ENCODE data around the gene ADCY9.

ADCY9 gene

DNA sequence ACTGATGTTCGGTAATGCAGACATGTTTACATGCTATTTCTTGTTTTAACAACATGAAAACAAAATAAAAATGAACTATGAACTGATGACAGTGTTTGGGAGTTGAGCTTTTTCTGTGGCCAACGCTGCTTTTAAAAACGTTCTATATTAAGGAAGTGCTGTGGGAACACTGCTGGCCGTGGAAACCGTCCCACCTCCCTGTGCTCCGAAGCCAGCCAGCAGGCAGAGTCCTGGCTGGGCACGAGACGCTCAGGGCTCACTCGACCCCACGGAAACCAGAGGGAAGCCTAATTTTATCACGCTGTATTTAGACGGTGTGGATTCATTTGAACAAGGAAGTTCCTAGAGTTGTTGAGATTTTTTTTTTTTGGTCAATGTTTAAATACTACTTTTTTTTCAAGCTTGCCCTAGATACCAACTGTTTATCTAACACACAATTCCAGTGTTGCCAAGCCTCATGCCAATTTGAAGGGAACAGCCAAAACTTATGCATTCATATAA is 25.8 kb downstream of the ADCY9 start:
- in situ Hi-C loops (cut with MboI; ENCODE audit: low sequenced_read_pairs, unreplicated experiment): no loop called here
- DNase-seq (ENCODE audit: low spot score): no peak
- TF ChIP-seq, protein P1, sequence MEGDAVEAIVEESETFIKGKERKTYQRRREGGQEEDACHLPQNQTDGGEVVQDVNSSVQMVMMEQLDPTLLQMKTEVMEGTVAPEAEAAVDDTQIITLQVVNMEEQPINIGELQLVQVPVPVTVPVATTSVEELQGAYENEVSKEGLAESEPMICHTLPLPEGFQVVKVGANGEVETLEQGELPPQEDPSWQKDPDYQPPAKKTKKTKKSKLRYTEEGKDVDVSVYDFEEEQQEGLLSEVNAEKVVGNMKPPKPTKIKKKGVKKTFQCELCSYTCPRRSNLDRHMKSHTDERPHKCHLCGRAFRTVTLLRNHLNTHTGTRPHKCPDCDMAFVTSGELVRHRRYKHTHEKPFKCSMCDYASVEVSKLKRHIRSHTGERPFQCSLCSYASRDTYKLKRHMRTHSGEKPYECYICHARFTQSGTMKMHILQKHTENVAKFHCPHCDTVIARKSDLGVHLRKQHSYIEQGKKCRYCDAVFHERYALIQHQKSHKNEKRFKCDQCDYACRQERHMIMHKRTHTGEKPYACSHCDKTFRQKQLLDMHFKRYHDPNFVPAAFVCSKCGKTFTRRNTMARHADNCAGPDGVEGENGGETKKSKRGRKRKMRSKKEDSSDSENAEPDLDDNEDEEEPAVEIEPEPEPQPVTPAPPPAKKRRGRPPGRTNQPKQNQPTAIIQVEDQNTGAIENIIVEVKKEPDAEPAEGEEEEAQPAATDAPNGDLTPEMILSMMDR (IDR thresholded peaks at IDR 0.05; ENCODE audit: borderline replicate concordance, control extremely low read depth, extremely low read depth, insufficient read depth, missing control alignments): no peak

DNA sequence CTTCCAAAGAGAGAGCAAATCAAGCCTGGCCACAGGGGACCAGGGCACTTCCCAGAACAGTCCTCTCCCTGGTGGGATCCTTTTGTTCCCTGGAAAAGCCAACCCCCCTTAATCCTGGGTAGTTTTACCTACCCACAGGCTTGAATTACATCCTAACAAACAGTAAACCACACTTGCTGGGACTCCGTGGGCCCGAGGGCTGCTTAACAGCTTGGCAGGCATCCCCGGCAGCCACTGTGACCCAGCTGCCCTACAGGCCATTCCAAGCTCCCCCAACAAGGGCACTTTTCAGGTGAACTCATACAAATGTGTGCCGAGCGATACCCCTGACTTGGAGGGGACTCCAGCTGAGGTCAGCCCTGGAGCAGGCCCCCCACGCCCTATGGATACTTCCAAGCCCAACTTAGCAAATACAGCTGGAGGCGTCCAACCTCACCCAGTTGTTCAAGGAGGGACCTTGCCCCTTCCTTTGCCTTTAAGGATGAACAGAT is 26.4 kb downstream of the ADCY9 start:
- in situ Hi-C loops (cut with MboI; ENCODE audit: low sequenced_read_pairs, unreplicated experiment): no loop called here
- no peak for DNase-seq (ENCODE audit: low spot score)
- TF ChIP-seq, protein P1 (IDR thresholded peaks at IDR 0.05; ENCODE audit: borderline replicate concordance, control extremely low read depth, extremely low read depth, insufficient read depth, missing control alignments): no peak

DNA sequence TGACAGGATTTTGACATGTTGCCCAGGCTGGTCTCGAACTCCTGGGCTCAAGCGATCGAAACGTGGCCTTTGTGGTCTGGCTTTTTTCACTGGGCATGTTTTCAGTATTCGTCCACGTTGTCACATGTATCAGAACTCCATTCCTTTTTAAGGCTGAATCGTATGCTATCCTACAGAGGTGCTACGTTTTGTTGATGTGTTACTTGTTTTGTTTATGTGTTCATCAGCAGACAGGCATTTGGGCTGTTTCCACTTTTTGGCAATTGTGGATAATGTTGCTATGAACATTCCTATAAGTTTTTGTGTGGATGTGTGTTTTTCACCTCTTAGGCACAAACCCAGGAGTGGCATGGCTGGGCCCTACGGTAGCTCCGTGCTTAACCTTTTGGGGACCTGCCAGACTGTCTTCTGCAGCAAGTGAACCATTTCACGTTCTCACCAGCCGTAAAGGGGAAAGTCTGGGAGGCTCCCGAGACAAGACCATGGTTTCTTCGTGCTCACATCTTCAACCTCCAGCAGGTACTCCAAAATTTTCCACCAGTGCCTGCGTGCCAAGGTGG is 26.9 kb downstream of the ADCY9 start:
- DNase-seq (ENCODE audit: low spot score): no peak
- in situ Hi-C loops (cut with MboI; ENCODE audit: low sequenced_read_pairs, unreplicated experiment): no loop called here
- TF ChIP-seq, protein P1 (IDR thresholded peaks at IDR 0.05; ENCODE audit: borderline replicate concordance, control extremely low read depth, extremely low read depth, insufficient read depth, missing control alignments): no peak

DNA sequence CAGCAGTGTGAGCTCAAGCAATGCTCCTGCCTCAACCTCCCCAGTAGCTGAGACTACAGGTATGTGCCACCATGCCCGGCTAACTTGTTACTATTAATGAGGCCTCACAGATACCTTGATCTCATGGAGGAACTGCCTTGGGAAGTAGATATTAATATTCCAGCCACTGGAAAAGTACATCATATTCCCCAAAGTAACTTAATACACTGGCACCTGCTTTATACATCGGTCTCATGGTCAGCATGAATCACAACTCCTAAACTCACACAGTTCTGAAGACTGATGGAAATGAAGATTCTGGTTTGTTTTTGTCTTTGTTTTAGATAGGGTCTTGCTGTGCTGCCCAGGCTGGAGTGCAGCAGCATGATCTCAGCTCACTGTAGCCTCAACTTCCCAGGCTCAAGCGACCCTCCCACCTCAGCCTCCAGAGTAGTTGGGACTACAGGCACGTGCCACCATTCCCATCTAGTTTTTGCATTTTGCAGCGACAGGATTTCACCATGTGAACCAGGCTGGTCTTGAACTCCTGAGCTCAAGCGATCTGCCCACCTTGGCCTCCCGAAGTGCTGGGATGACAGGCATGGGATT is 28.2 kb downstream of the ADCY9 start:
- TF ChIP-seq, protein P1 (IDR thresholded peaks at IDR 0.05; ENCODE audit: borderline replicate concordance, control extremely low read depth, extremely low read depth, insufficient read depth, missing control alignments): no peak
- in situ Hi-C loops (cut with MboI; ENCODE audit: low sequenced_read_pairs, unreplicated experiment): no loop called here
- no peak for DNase-seq (ENCODE audit: low spot score)

DNA sequence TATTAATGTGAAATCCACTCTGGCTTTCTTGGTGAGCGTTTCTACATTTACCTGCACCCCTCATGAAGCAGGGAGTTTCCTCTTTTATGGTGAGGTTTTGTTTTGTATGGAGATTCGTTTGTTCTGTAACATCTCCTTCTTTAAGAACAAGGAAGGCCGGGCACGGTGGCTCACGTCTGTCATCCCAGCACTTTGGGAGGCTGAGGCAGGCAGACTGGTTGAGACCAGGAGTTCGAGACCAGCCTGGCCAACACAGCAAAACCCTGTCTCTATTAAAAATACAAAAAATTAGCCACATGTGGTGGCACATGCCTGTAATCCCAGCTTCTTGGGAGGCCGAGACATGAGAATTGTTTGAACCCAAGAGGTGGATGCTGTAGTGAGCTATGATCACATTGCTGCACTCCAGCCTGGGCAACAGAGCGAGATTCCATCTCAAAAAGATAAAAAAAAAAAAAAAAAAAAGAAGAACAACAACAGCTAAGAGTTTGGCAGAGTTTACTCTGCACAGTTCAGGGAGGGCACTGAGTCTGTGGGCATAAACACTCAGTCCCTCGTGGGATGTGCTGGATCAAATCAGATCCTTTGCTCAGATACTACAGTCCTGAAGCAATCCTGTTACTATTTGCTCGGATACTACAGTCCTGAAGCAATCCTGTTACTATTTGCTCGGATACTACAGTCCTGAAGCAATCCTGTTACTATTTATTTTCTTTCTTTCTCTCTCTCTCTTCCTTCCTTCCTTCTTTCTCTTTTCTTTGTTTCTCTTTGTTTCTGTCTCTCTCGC is 28.9 kb downstream of the ADCY9 start:
- no peak for DNase-seq (ENCODE audit: low spot score)
- TF ChIP-seq, protein P1 (IDR thresholded peaks at IDR 0.05; ENCODE audit: borderline replicate concordance, control extremely low read depth, extremely low read depth, insufficient read depth, missing control alignments): no peak
- in situ Hi-C loops (cut with MboI; ENCODE audit: low sequenced_read_pairs, unreplicated experiment): no loop called here

DNA sequence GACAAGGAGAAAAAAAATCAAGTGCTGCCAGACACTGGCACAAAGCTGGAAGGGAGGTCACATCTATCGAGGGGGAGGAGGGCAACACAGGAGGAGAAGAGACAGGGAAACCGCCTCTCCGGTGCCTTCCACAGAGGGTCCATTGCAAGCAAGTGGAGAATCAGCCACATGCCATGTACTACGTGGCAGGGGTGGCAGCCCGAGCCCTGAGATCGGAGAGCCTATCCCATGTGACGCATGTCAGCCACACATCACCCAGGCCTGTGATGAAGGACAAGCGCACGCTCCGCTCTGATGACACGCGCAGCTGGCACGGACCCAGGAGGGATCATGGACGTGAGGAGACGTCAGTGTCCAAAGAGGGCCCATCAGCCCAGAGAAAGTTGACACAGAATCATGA is 30.1 kb downstream of the ADCY9 start:
- TF ChIP-seq, protein P1 (IDR thresholded peaks at IDR 0.05; ENCODE audit: borderline replicate concordance, control extremely low read depth, extremely low read depth, insufficient read depth, missing control alignments): no peak
- in situ Hi-C loops (cut with MboI; ENCODE audit: low sequenced_read_pairs, unreplicated experiment): no loop called here
- no peak for DNase-seq (ENCODE audit: low spot score)
